Loucy (cell line): ENCODE results near the gene PAX2.
A peak's percentile ranks its signal among the peaks of the same experiment; 100 is the strongest.

Source experiments
- H2AFZ ChIP-seq: fragments of 200-600 bp; sonication (generic); 2 replicates; pipeline ENCODE4 v1.6.0; 2016; ENCODE audit warnings: antibody characterized with exemption, mild to moderate bottlenecking, low read length, moderate library complexity
- H3F3A ChIP-seq: fragments of 200-600 bp; 2 replicates; pipeline ENCODE4 v1.6.0; 2016; ENCODE audit warnings: antibody characterized with exemption, low read depth, mild to moderate bottlenecking
- H3K27me3 ChIP-seq: fragments of 200-600 bp; sonication (generic); 2 replicates; pipeline ENCODE4 v1.6.1; 2014; ENCODE audit warnings: low read length, mild to moderate bottlenecking; ENCODE audit not compliant: insufficient read depth, poor library complexity, severe bottlenecking
- H3K36me3 ChIP-seq: fragments of 200-600 bp; sonication (generic); 2 replicates; pipeline ENCODE4 v1.6.1; 2016; ENCODE audit warnings: low read length; ENCODE audit not compliant: insufficient read depth
- H3K4me1 ChIP-seq: fragments of 200-600 bp; sonication (generic); 2 replicates; pipeline ENCODE4 v1.5.1; 2014; ENCODE audit warnings: low read length, mild to moderate bottlenecking; ENCODE audit not compliant: insufficient read depth, poor library complexity, severe bottlenecking
- H3K4me2 ChIP-seq: fragments of 200-600 bp; sonication (generic); 2 replicates; pipeline ENCODE4 v1.6.0; 2014; ENCODE audit warnings: antibody characterized with exemption, low read length, low read depth, mild to moderate bottlenecking; ENCODE audit not compliant: poor library complexity, severe bottlenecking
- H3K4me3 ChIP-seq: fragments of 200-600 bp; sonication (generic); 2 replicates; pipeline ENCODE4 v1.5.1; 2014; ENCODE audit warnings: low read length, mild to moderate bottlenecking, mixed read lengths; ENCODE audit not compliant: poor library complexity, severe bottlenecking
- H3K79me2 ChIP-seq: fragments of 200-600 bp; sonication (generic); 2 replicates; pipeline ENCODE4 v1.6.1; 2014; ENCODE audit warnings: low read length; ENCODE audit not compliant: insufficient read depth
- H3K9ac ChIP-seq: fragments of 200-600 bp; sonication (generic); 2 replicates; pipeline ENCODE4 v1.6.0; 2014; ENCODE audit warnings: mild to moderate bottlenecking, low read depth, low read length, moderate library complexity; ENCODE audit not compliant: poor library complexity, severe bottlenecking
- H3K9me2 ChIP-seq: fragments of 200-600 bp; sonication (generic); replicated peaks from 2 replicates; pipeline ENCODE4 v1.6.1; 2016; ENCODE audit warnings: low read depth, low read length, mixed read lengths
- H3K9me3 ChIP-seq: fragments of 200-600 bp; sonication (generic); 2 replicates; pipeline ENCODE4 v1.6.1; 2014; ENCODE audit warnings: mild to moderate bottlenecking, antibody characterized with exemption, low read length, low read depth; ENCODE audit not compliant: insufficient read depth
- H4K20me1 ChIP-seq: fragments of 200-600 bp; sonication (generic); 2 replicates; pipeline ENCODE4 v1.6.0; 2014; ENCODE audit warnings: antibody characterized with exemption, low read length, mild to moderate bottlenecking; ENCODE audit not compliant: insufficient read depth, poor library complexity, severe bottlenecking
- EZH2phosphoT487 ChIP-seq: fragments of 200-600 bp; IDR thresholded peaks from 2 replicates; pipeline ENCODE4 v1.6.1; 2018; ENCODE audit warnings: antibody characterized with exemption, mild to moderate bottlenecking, moderate library complexity, borderline replicate concordance
- TF ChIP-seq, protein P1 (sequence below): fragments of 200-600 bp; sonication (generic); conservative IDR thresholded peaks from 2 replicates; pipeline ENCODE4 v1.5.1; 2014; ENCODE audit warnings: mild to moderate bottlenecking, antibody characterized with exemption, low read length

Gene PAX2

DNA sequence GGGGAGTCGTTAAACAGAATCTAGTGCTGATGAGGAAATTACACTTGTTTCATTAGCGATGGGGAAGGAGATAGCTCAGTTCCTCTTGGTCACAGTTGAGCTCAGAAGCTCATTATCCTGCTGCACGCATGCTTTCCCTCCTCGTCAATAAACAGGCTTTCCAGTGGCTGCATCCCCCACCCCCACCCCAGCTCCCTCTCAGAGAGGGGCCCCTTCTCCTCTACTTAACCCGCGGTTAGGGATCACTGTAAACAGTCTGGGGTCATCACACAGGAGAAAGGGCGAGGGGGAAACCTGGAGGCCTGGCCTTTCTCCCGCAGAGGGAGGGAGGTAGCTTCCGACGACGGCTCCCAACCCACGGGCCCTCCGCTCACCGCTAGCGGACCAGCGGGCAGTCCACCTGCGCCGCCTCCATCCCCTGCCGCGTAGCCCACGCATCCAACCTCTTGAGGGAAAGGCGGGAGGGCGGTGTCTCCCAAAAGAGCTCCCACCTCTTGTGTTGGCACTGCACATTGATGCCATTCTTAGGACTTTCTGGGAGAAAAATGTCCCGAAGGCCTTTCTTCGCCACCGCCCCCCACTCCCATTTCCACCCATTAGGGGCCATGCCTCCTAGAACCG lies 80.8 kb downstream of the PAX2 start:
- Histone ChIP-seq H3K9me2 (no peaks in the 10 kb centered on the region), H4K20me1 (no peaks in the 10 kb centered on the region), H3K4me1 (peaks cover 61% of the 10 kb centered on the region), H3K4me2 (peak overlapping the region; percentile 65), H3K79me2 (no peaks in the 10 kb centered on the region), H3K9ac (peak overlapping the region; percentile 68), H2AFZ (no peak overlapping the region), H3K36me3 (no peaks in the 10 kb centered on the region; the same call in 1 of the 2 replicates), H3K4me3 (peak overlapping the region; percentile 37), H3K27me3 (no peaks in the 10 kb centered on the region), H3K9me3 (no peaks in the 10 kb centered on the region), H3F3A (peaks cover 3% of the 10 kb centered on the region; the same call in 1 of the 2 replicates)
- TF ChIP-seq EZH2phosphoT487, result no peak
- TF ChIP-seq, protein P1, sequence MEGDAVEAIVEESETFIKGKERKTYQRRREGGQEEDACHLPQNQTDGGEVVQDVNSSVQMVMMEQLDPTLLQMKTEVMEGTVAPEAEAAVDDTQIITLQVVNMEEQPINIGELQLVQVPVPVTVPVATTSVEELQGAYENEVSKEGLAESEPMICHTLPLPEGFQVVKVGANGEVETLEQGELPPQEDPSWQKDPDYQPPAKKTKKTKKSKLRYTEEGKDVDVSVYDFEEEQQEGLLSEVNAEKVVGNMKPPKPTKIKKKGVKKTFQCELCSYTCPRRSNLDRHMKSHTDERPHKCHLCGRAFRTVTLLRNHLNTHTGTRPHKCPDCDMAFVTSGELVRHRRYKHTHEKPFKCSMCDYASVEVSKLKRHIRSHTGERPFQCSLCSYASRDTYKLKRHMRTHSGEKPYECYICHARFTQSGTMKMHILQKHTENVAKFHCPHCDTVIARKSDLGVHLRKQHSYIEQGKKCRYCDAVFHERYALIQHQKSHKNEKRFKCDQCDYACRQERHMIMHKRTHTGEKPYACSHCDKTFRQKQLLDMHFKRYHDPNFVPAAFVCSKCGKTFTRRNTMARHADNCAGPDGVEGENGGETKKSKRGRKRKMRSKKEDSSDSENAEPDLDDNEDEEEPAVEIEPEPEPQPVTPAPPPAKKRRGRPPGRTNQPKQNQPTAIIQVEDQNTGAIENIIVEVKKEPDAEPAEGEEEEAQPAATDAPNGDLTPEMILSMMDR, result no peak

DNA sequence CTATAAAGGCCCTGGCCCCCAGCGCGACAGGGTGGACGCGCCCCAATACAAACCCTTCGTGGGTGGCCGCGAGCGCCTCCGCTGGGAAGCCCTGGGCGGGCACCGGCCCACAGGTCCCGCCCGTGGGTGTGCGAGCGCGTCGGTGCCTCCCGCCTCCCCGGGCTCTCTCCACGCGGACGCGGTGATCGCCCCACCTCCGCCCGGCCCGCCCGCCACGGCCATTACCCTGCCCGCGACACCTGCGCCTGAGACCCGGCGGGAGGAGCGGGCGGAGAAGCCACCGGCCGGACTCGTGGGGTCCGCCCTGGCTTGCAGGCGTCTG lies 81.2 kb downstream of the PAX2 start:
- Histone ChIP-seq H3K9ac (peak overlapping the region; percentile 68), H3K4me2 (peak overlapping the region; percentile 65), H3F3A (peaks cover 3% of the 10 kb centered on the region; the same call in 1 of the 2 replicates), H3K4me3 (no peak overlapping the region), H2AFZ (no peak overlapping the region), H3K9me2 (no peaks in the 10 kb centered on the region), H3K36me3 (no peaks in the 10 kb centered on the region; the same call in 1 of the 2 replicates), H3K27me3 (no peaks in the 10 kb centered on the region), H3K79me2 (no peaks in the 10 kb centered on the region), H3K4me1 (peaks cover 64% of the 10 kb centered on the region), H4K20me1 (no peaks in the 10 kb centered on the region), H3K9me3 (no peaks in the 10 kb centered on the region)
- no peak for TF ChIP-seq EZH2phosphoT487
- TF ChIP-seq, protein P1, result no peak

DNA sequence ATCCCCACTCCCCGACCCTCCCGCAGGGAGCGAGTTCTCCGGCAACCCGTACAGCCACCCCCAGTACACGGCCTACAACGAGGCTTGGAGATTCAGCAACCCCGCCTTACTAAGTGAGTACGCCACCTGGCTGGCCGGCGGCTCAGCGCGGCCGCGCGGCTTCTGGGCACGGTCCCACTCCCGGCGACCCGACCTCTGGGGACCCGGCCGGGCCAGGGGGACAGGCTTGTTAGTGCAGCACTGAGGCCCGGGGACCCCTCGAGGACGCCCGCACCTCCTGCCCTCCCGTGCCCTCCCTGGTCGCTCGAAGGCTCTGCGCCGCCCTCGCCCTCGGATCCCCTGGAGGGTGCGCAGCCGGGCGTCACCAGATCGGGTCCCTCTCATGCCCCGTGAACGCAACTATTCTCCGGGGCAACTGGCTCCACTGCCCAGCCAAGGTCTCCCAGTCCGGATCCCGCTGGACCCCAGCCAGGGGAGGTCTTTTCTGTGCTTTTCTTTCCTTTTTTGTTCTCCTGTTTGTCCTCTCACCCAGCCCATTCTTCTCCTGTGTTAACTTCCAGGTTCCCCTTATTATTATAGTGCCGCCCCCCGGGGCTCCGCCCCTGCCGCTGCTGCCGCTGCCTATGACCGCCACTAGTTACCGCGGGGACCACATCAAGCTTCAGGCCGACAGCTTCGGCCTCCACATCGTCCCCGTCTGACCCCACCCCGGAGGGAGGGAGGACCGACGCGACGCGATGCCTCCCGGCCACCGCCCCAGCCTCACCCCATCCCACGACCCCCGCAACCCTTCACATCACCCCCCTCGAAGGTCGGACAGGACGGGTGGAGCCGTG lies 81.8 kb downstream of the PAX2 start:
- Histone ChIP-seq H3K27me3 (no peaks in the 10 kb centered on the region), H3F3A (no peaks in the 10 kb centered on the region), H4K20me1 (no peaks in the 10 kb centered on the region), H3K9me3 (no peaks in the 10 kb centered on the region), H3K36me3 (no peaks in the 10 kb centered on the region; the same call in 1 of the 2 replicates), H3K9ac (no peak overlapping the region), H3K4me1 (peaks cover 65% of the 10 kb centered on the region), H3K4me2 (no peak overlapping the region), H3K9me2 (no peaks in the 10 kb centered on the region), H3K4me3 (no peak overlapping the region), H3K79me2 (no peaks in the 10 kb centered on the region), H2AFZ (no peak overlapping the region)
- TF ChIP-seq, protein P1, result no peak
- no peak for TF ChIP-seq EZH2phosphoT487
